Limb (tissue), 2 donors: ENCODE data around the gene MPI.
"Not testable (repeated sequence)": the region's sequence is repeated elsewhere in the genome, so short reads cannot be mapped to it uniquely, and the experiment has no call there.

Experiments
- DNase-seq, 2 donors: peaks; one replicate each; pipeline ENCODE4 v3.0.0-alpha.2; 2016; ENCODE audit errors: extremely low spot score in 2 of 2

MPI gene

DNA sequence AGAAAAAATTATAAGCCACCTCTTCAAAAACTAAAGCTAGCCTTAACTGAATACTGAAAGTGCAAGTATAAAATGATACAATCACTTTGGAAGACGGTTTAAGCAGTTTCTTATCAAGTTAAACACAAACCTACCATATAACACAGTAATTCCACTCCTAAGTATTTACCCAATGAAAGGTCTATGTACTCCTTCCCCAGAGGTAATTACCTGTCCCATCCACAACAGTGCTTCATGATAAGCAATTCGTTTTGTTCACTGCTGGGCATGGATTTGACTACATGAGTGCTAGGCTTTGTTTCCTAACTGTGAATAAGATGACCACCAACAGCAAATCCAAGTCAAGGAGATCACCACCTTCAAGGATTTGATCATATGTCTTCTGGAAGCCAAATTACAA, 43.7 kb downstream of the MPI start:
- no peak for DNase-seq

DNA sequence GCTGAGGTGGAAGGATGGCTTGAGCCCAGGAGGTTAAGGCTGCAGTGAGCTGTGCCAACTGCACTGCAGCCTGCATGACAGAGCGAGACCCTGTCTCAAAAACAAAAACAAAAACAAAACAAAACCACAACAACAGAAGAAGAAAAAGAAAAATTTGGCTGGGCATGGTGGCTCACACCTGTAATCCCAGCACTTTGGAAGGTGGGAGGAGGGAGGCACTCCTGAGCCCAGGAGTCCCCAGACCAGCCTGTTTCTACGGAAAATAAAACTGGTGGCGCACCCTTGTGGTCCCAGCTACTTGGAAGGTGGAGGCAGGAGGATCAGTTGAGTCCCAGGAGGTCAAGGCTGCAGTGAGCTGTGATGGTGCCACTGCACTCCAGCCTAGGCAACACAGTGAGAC, 45.4 kb downstream of the MPI start:
- not testable (repeated sequence) for DNase-seq

DNA sequence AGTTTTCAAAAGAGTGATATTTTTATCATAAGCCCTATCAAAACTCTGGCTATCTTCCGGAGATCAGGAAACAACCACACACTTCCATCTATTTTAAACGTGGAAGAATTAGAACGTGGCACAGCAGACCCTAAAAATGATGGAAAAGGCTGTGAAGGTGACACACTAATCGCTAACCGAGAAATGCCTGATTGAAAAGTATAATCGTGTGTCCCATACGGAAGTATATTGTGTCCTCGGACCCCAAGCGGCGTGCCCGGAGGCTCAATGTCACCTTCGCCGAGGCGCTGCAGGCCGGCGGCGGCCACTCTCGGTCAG, 47.4 kb downstream of the MPI start:
- no peak for DNase-seq

DNA sequence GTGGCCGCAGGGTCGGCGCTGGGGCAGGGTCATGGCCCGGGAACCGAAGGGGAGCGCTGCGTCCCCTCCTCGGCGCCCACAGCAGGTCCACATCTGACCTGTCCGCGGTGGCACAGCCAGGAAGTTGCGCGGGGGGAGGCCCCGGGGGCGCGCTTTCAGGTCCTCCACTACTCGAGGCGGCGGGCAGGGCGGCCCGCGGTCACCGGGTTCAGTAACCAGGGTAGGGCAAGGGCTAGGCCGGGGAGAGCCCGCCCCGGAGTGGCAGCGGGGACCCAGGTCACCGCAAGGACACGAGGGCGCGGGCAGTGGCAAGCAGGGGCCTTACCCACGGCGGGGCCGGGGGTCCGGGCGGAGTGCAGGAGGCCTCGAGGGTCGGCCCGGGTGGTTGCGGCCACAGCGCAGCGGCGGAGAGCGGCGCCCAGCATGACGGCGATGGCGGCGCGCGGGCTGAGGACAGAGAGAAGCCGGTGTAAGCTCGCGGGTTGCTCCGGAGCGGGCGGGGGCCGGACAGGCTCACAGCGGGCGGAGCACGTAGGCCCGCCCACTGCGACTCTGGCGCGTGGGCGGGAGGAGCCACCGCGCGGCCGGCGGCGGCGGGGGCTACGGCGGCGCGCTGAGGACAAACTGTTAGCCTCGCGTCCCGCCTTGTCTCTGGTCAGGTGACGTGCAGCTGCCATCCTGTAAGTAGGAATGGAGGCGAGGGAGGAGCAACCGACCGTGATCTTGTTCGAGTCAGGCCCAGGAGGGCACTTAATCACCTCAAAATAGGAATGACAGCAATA, 47.9 kb downstream of the MPI start, which contains the start of gene COX5A:
Gene COX5A (minus strand): TSS at position 484 of the 782 bp plus-strand sequence. CDS start 59 bp downstream, at position 425.
- peak; percentile 96 to 97 for DNase-seq

DNA sequence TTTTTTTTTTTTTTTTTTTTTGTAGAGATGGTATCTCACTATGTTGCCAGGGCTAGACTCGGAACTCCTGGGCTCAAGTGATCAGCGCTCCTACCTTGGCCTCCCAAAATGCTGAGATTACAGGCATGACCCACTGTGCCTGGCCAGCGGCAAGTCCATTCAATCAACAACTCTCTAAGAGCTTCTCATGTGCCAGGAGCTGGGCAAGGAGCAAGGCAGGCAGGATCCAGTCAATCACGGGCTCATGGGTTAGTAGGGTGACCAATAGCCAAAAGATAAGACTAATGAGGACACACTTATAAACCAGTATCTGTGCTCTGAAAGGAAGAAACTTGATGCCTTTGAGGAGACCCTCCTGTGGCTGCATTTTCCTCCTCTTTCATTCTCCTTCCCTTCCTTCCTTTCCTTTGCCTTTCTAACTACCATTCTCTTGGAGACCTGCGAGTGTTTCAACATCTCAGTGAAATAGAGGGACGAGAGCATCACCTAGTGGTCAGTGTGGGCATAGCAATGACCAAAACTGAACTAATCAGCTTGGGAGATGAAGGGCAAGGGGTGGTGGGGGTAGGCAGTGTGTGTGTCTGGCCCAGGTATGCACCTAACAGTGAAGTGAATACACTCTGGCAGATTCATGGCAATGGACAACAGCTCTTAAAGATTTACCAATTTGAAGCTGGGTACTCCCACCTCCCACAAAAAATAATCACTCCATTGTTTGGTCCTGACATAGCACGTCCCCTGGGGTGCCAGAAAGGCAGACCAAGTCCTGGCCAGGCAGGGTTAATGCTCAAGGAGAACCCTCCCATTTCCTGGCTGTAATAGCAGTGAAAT, 60.5 kb downstream of the MPI start:
- DNase-seq: peak; percentile 74 to 85

DNA sequence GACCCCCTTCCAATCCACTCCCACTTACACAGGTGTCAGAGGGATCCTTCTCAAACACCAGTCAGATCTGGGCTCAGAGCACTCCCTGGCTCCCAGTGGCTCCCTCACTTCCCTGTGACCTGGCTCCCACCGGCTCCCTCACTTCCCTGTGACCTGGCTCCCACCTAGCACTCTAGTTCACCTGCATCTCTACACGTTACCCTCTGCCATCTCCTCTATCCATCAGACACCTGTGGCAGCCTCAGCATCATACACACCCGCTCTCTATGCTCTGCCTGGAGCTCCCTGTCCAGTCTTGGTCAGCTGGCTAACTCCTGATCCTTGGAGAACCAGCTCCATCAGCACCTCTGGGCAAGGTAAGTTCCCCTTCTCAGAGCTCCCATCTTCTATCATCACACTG, 61.2 kb downstream of the MPI start:
- no peak for DNase-seq
